HEK293T (cell line): ENCODE results near the gene AGFG1.

Experiments
- ARNT ChIP-seq: fragments of 450-650 bp; IDR thresholded peaks from 2 replicates; pipeline ENCODE4 v1.6.1; 2017; ENCODE audit warnings: mild to moderate bottlenecking
- BHLHE40 ChIP-seq: fragments of 450-650 bp; IDR thresholded peaks from 2 replicates; pipeline ENCODE4 v1.6.1; 2016; ENCODE audit warnings: mild to moderate bottlenecking, moderate library complexity, borderline replicate concordance
- FOXM1 ChIP-seq: fragments of 450-650 bp; IDR thresholded peaks from 2 replicates; pipeline ENCODE4 v1.6.1; 2017; ENCODE audit warnings: mild to moderate bottlenecking, borderline replicate concordance
- HDGF ChIP-seq: fragments of 450-650 bp; IDR thresholded peaks from 2 replicates; pipeline ENCODE4 v1.6.1; 2017; ENCODE audit warnings: antibody characterized with exemption, borderline replicate concordance
- LEF1 ChIP-seq: fragments of 450-650 bp; IDR thresholded peaks from 2 replicates; pipeline ENCODE4 v1.6.1; 2017; ENCODE audit warnings: mild to moderate bottlenecking, borderline replicate concordance
- NFRKB ChIP-seq: fragments of 450-650 bp; IDR thresholded peaks from 2 replicates; pipeline ENCODE4 v1.6.1; 2016; ENCODE audit warnings: mild to moderate bottlenecking, moderate library complexity
- SP1 ChIP-seq: fragments of 450-650 bp; IDR thresholded peaks from 2 replicates; pipeline ENCODE4 v1.6.1; 2017
- SUZ12 ChIP-seq: fragments of 450-650 bp; IDR thresholded peaks from 2 replicates; pipeline ENCODE4 v1.6.1; 2016; ENCODE audit warnings: mild to moderate bottlenecking
- TF ChIP-seq, protein P1 (sequence below): fragments of 450-650 bp; IDR thresholded peaks from 2 replicates; pipeline ENCODE4 v1.6.1; 2016

DNA sequence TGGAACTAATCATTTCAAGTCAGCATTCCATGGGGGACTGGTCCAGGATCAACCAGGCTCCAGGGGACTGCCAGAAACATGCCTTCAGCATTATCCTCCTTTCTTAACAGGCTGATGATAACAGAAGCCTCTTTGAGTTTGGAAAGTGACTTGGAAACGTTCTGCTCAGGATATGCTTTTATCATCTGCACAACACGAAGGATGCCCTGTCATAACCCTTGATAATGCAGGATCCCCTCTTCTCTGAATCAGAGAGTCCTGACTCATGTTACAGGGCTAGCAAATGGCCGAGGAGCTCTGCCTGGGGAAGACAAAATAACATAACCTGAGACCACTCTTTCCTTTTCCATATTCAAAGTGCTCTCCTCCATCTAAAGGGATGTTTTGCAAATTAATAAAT lies 136.0 kb downstream of the AGFG1 start:
- TF ChIP-seq, protein P1, sequence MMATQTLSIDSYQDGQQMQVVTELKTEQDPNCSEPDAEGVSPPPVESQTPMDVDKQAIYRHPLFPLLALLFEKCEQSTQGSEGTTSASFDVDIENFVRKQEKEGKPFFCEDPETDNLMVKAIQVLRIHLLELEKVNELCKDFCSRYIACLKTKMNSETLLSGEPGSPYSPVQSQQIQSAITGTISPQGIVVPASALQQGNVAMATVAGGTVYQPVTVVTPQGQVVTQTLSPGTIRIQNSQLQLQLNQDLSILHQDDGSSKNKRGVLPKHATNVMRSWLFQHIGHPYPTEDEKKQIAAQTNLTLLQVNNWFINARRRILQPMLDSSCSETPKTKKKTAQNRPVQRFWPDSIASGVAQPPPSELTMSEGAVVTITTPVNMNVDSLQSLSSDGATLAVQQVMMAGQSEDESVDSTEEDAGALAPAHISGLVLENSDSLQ, result no peak
- no peak for TF ChIP-seq LEF1
- no peak for TF ChIP-seq BHLHE40
- TF ChIP-seq FOXM1, result no peak
- TF ChIP-seq SP1, result no peak
- no peak for TF ChIP-seq SUZ12
- TF ChIP-seq ARNT, result no peak
- TF ChIP-seq HDGF, result no peak
- TF ChIP-seq NFRKB, result no peak
